ENCODE results near the gene MROH2A. TPM values are rescaled to one million over a fixed set of nuclear protein-coding genes. Genes with fewer than 3 reads are reported as not detected.

Gene MROH2A
- total and polyA plus RNA-seq, 5 donors: not detected

GRCh38 chr2:233768076-233768475 lies 10.1 kb upstream of the MROH2A start:
- 72% methylated on average over 4 of the region's 4 CpGs for WGBS
- no peaks in the 10 kb centered on the region for H3K27me3 ChIP-seq (ENCODE audit: control insufficient read depth, insufficient read depth)

DNA sequence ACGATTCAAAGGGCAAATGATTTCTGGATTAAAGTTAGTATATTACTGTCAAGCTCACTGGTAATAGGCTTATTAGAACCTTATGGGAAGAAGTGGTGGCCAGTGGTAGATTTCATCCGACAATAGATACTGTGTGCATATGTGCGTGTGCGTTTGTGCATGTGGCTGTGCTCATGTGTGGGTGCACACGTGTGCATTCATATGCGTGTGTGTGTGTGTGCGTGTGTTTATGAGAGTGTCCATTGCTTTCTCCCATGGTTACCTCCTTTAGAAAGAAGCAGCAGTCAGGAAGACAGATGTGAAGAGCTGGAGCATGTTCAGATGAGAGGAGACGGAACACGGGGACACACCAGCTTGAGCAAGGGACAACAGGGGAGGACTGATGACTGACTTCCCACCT lies 8.9 kb upstream of the MROH2A start:
- Histone ChIP-seq H3K27ac (ENCODE audit: low read length) (no peak overlapping the region), H3K27me3 (ENCODE audit: control insufficient read depth, insufficient read depth) (no peaks in the 10 kb centered on the region), H3K9me3 (ENCODE audit: control insufficient read depth, low read length) (no peaks in the 10 kb centered on the region), H3K4me3 (ENCODE audit: low read length) (no peak overlapping the region), H3K4me1 (ENCODE audit: control insufficient read depth, insufficient read depth, low read length) (no peaks in the 10 kb centered on the region)
- no peak for DNase-seq
- intact Hi-C loops (cut with DNase I): no loop called here
- 93% methylated on average over 9 of the region's 9 CpGs for WGBS
- ATAC-seq: no peak

More at GRCh38 chr2:233768076-233768475, 10.1 kb upstream of the MROH2A start:
- Histone ChIP-seq H3K27ac (ENCODE audit: low read length) (no peak overlapping the region), H3K9me3 (ENCODE audit: control insufficient read depth, low read length) (no peaks in the 10 kb centered on the region), H3K4me1 (ENCODE audit: control insufficient read depth, insufficient read depth, low read length) (no peaks in the 10 kb centered on the region), H3K4me3 (ENCODE audit: low read length) (no peak overlapping the region)
- DNase-seq (no peak), ATAC-seq (no peak)
- intact Hi-C loops (cut with DNase I): no loop called here

DNA sequence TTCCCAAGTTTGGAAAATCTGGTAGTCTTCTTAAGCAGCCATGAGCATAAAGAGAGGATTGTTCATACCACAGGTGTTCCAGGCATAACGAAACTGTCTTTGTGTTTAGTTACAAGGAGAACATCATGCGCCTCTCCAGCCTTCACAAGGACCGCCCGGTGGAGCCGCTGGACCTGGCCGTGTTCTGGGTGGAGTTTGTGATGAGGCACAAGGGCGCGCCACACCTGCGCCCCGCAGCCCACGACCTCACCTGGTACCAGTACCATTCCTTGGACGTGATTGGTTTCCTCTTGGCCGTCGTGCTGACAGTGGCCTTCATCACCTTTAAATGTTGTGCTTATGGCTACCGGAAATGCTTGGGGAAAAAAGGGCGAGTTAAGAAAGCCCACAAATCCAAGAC lies 6.0 kb upstream of the MROH2A start:
- WGBS: 88% methylated on average over 16 of the region's 16 CpGs
- DNase-seq (no peak), ATAC-seq (no peak)
- Histone ChIP-seq H3K27ac (ENCODE audit: low read length) (no peak overlapping the region), H3K27me3 (ENCODE audit: control insufficient read depth, insufficient read depth) (no peaks in the 10 kb centered on the region), H3K4me1 (ENCODE audit: control insufficient read depth, insufficient read depth, low read length) (no peaks in the 10 kb centered on the region), H3K9me3 (ENCODE audit: control insufficient read depth, low read length) (no peaks in the 10 kb centered on the region), H3K4me3 (ENCODE audit: low read length) (no peak overlapping the region)
- intact Hi-C loops (cut with DNase I): no loop called here

- Histone ChIP-seq H3K4me3 (ENCODE audit: low read length) (no peak overlapping the region), H3K9me3 (ENCODE audit: control insufficient read depth, low read length) (no peaks in the 10 kb centered on the region), H3K27me3 (ENCODE audit: control insufficient read depth, insufficient read depth) (no peaks in the 10 kb centered on the region), H3K27ac (ENCODE audit: low read length) (no peak overlapping the region), H3K4me1 (ENCODE audit: control insufficient read depth, insufficient read depth, low read length) (no peaks in the 10 kb centered on the region)
- intact Hi-C loops (cut with DNase I): no loop called here
- DNase-seq: no peak
- WGBS: 52% methylated on average over 5 of the region's 5 CpGs
- ATAC-seq: no peak
These were observed 5.5 kb upstream of the MROH2A start for GRCh38 chr2:233772583-233772982.

DNA sequence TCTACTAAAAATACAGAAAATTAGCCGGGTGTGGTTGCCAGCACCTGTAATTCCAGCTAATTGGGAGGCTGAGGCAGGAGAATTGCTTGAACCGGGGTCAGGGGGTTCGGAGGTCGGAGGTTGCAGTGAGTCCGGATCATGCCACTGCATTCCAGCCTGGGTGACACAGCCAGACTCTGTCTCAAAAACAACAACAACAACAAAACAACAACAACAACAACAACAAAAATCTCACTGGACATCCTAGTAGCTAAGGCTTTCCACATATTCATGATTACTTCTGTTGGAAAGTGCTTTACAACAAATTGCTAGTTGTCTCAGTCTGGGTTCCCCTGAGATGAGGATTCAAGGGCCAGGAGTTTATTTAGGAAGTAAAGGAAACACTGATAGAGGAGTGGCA lies 4.3 kb upstream of the MROH2A start:
- no peaks in the 10 kb centered on the region for H3K9me3 ChIP-seq (ENCODE audit: control insufficient read depth, low read length)
- H3K27me3 ChIP-seq (ENCODE audit: control insufficient read depth, insufficient read depth): no peaks in the 10 kb centered on the region
- intact Hi-C loops (cut with DNase I): no loop called here
- ATAC-seq: no peak
- H3K27ac ChIP-seq (ENCODE audit: low read length): no peak overlapping the region
- 92% methylated on average over 5 of the region's 5 CpGs for WGBS
- no peak overlapping the region for H3K4me3 ChIP-seq (ENCODE audit: low read length)
- DNase-seq: no peak
- no peaks in the 10 kb centered on the region for H3K4me1 ChIP-seq (ENCODE audit: control insufficient read depth, insufficient read depth, low read length)

- Histone ChIP-seq H3K9me3 (ENCODE audit: control insufficient read depth, low read length) (no peaks in the 10 kb centered on the region), H3K4me1 (ENCODE audit: control insufficient read depth, insufficient read depth, low read length) (no peaks in the 10 kb centered on the region), H3K27ac (ENCODE audit: low read length) (no peak overlapping the region), H3K4me3 (ENCODE audit: low read length) (no peak overlapping the region), H3K27me3 (ENCODE audit: control insufficient read depth, insufficient read depth) (no peaks in the 10 kb centered on the region)
- WGBS: 91% methylated on average over 6 of the region's 6 CpGs
- ATAC-seq: no peak
- no peak for DNase-seq
- intact Hi-C loops (cut with DNase I): no loop called here
These were observed 2.7 kb upstream of the MROH2A start for GRCh38 chr2:233775414-233775813.

DNA sequence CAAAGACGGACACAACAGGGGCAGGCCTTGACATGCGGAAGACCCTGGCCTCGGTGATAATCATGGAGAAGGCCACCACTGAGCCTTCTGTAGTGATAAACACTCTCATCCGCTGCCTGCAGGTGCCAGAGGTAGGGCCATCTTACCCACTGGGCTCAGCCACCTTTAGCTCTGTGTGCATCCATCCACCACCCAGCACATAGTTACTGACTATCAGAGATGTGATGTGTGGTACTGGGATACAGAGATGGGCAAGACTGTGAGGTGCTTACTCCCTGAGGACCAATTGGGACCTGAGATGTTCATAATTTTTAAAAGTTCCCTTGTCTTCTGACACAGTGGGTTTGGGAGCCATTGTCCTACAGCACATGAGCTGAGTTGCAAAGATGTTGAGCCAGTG lies 1.6 kb downstream of the MROH2A start:
- WGBS: 85% methylated on average over 4 of the region's 4 CpGs
- intact Hi-C loops (cut with DNase I): no loop called here
- Histone ChIP-seq H3K27ac (ENCODE audit: low read length) (no peak overlapping the region), H3K4me3 (ENCODE audit: low read length) (no peak overlapping the region), H3K27me3 (ENCODE audit: control insufficient read depth, insufficient read depth) (no peaks in the 10 kb centered on the region), H3K4me1 (ENCODE audit: control insufficient read depth, insufficient read depth, low read length) (no peaks in the 10 kb centered on the region), H3K9me3 (ENCODE audit: control insufficient read depth, low read length) (no peaks in the 10 kb centered on the region)
- ATAC-seq: no peak
- DNase-seq: no peak

GRCh38 chr2:233780771-233781170 lies 2.6 kb downstream of the MROH2A start:
- intact Hi-C loops (cut with DNase I): no loop called here
- 83% methylated on average over 4 of the region's 4 CpGs for WGBS
- Histone ChIP-seq H3K4me1 (ENCODE audit: control insufficient read depth, insufficient read depth, low read length) (no peaks in the 10 kb centered on the region), H3K27ac (ENCODE audit: low read length) (no peak overlapping the region), H3K4me3 (ENCODE audit: low read length) (no peak overlapping the region), H3K9me3 (ENCODE audit: control insufficient read depth, low read length) (no peaks in the 10 kb centered on the region), H3K27me3 (ENCODE audit: control insufficient read depth, insufficient read depth) (no peaks in the 10 kb centered on the region)
- DNase-seq (no peak), ATAC-seq (no peak)

- Histone ChIP-seq H3K9me3 (ENCODE audit: control insufficient read depth, low read length) (no peaks in the 10 kb centered on the region), H3K27me3 (ENCODE audit: control insufficient read depth, insufficient read depth) (no peaks in the 10 kb centered on the region), H3K4me1 (ENCODE audit: control insufficient read depth, insufficient read depth, low read length) (no peaks in the 10 kb centered on the region), H3K4me3 (ENCODE audit: low read length) (no peak overlapping the region), H3K27ac (ENCODE audit: low read length) (no peak overlapping the region)
- DNase-seq (no peak), ATAC-seq (no peak)
- intact Hi-C loops (cut with DNase I): no loop called here
- WGBS: 90% methylated on average over 7 of the region's 7 CpGs
These were observed 11.4 kb downstream of the MROH2A start for GRCh38 chr2:233789554-233789953.

DNA sequence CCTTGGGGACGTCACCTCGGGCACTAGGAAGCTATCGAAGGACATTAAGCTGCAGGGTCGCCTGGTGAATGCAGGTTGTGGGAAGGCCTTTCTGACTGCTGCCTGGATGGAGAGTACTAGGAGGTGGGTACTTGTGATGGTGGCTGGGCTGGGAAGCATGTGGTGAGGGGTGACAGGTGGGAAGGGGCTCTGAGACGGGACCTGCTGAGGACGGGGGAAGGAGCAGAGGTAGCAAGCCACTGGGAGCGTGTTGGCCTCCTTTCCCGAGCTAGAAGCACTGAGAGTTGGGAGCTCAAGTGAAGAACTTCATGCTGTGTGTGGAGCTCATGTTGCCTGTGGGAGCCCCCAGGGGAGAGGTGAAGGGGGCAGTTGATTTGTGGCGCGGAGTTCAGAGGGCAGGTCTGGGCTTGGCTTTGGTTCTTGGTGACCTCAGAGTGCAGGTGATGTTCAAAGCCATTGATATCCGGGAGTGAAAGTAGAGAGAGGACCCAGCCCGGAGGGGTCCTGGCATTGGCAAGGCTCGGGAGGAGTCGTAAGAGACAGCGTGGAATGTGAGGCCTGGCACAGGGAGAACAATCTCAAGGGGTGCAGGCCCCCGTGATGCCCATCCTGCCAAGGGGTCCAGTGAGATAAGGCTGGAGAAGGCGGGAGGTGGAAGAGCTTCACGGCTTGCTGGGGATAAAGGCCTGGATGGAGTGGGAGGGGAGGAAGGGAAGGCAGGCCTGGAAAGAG lies 13.2 kb downstream of the MROH2A start:
- H3K4me1 ChIP-seq (ENCODE audit: control insufficient read depth, insufficient read depth, low read length): no peaks in the 10 kb centered on the region
- DNase-seq (no peak), ATAC-seq (no peak)
- H3K9me3 ChIP-seq (ENCODE audit: control insufficient read depth, low read length): no peaks in the 10 kb centered on the region
- intact Hi-C loops (cut with DNase I): no loop called here
- 79% methylated on average over 18 of the region's 18 CpGs for WGBS
- no peak overlapping the region for H3K4me3 ChIP-seq (ENCODE audit: low read length)
- H3K27me3 ChIP-seq (ENCODE audit: control insufficient read depth, insufficient read depth): no peaks in the 10 kb centered on the region
- H3K27ac ChIP-seq (ENCODE audit: low read length): no peak overlapping the region

DNA sequence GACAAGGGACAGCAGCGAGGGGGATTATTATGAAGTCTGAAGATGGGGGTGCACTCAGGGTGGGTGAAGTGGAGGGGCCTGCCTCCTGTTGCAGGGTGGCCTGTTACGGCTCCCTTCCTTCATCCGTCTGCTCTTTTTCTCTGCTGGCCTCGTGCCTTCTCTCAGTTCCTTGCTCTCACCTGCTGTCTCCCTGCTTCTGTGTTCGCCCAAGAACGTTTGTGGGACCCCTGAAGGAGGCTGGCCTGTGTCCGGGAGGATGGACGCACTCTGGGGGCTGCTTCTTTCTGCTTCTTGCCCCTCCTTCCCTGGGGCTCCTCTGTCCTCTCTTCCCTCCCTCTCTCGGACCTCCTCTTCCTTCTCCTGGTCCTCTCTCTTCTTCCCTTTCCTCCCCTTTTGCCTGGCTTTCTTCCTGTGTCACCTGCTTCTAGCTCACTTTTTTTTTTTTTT lies 13.8 kb downstream of the MROH2A start:
- ATAC-seq: no peak
- Histone ChIP-seq H3K27me3 (ENCODE audit: control insufficient read depth, insufficient read depth) (no peaks in the 10 kb centered on the region), H3K4me3 (ENCODE audit: low read length) (no peak overlapping the region), H3K9me3 (ENCODE audit: control insufficient read depth, low read length) (no peaks in the 10 kb centered on the region), H3K27ac (ENCODE audit: low read length) (no peak overlapping the region), H3K4me1 (ENCODE audit: control insufficient read depth, insufficient read depth, low read length) (no peaks in the 10 kb centered on the region)
- no peak for DNase-seq
- intact Hi-C loops (cut with DNase I): no loop called here
- 69% methylated on average over 9 of the region's 9 CpGs for WGBS

- Histone ChIP-seq H3K27me3 (ENCODE audit: control insufficient read depth, insufficient read depth) (no peaks in the 10 kb centered on the region), H3K27ac (ENCODE audit: low read length) (no peak overlapping the region), H3K9me3 (ENCODE audit: control insufficient read depth, low read length) (no peaks in the 10 kb centered on the region), H3K4me1 (ENCODE audit: control insufficient read depth, insufficient read depth, low read length) (no peaks in the 10 kb centered on the region), H3K4me3 (ENCODE audit: low read length) (no peak overlapping the region)
- intact Hi-C loops (cut with DNase I): no loop called here
- WGBS: 84% methylated on average over 7 of the region's 7 CpGs
- DNase-seq (no peak), ATAC-seq (no peak)
These were observed 14.6 kb downstream of the MROH2A start for GRCh38 chr2:233792720-233793119.

Measured in right cardiac atrium (tissue), 5 donors.